ENCODE results near the gene STAB2. TPM values are rescaled to one million over a fixed set of nuclear protein-coding genes. Genes with fewer than 3 reads are reported as not detected.

The STAB2 gene
- total RNA-seq, 4 donors from 2014 or later, result 0.27 to 6.5 (median 1.2) TPM

DNA sequence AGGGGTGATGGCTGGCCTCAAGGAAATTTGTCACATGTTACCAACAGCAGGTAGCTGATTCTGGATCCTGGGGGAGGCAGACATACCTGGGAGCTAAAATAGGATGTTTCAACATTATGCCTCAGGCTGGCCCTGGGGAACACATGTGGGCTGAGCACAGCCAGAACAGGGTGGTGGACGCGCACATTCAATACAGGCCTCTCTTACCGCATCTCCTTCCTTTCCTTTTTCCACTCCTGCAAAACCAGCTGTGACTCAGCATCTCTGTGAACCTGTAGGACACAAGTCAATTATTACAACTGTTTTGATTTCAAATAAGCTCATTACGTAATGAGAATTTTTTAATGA lies 193.0 kb downstream of the STAB2 start:
- no peak for TF ChIP-seq POLR2A (IDR thresholded peaks at IDR 0.05)
- TF ChIP-seq, protein P1, sequence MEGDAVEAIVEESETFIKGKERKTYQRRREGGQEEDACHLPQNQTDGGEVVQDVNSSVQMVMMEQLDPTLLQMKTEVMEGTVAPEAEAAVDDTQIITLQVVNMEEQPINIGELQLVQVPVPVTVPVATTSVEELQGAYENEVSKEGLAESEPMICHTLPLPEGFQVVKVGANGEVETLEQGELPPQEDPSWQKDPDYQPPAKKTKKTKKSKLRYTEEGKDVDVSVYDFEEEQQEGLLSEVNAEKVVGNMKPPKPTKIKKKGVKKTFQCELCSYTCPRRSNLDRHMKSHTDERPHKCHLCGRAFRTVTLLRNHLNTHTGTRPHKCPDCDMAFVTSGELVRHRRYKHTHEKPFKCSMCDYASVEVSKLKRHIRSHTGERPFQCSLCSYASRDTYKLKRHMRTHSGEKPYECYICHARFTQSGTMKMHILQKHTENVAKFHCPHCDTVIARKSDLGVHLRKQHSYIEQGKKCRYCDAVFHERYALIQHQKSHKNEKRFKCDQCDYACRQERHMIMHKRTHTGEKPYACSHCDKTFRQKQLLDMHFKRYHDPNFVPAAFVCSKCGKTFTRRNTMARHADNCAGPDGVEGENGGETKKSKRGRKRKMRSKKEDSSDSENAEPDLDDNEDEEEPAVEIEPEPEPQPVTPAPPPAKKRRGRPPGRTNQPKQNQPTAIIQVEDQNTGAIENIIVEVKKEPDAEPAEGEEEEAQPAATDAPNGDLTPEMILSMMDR (IDR thresholded peaks at IDR 0.05), result no peak
- H3K36me3 ChIP-seq, result no peaks in the 10 kb centered on the region

DNA sequence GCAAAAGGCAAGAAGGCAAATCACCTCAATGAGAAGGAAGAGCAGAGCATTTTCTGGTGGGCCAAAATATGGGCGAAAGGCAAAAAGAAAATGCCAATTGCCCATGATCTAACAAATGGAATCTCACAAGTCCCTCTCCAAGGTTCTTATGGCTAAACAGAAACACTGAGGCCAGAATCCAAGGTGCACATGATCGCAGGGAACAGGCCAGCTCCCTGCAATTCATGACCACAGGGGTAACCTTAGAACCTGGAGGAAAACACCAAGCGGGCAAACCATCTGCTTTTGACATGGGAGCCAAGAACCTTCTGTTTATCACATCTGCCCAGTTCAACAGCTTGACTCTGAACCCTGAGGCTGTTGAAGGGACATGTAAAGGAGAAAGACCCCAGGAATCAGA lies 193.9 kb downstream of the STAB2 start:
- Histone ChIP-seq H3K9me3 (no peaks in the 10 kb centered on the region), H3K4me3 (replicated peaks in 1 of 3) (no peak overlapping the region), H3K4me1 (peaks cover 20 to 27% of the 10 kb centered on the region in 2 donors), H3K27ac (no peak overlapping the region), H3K36me3 (no peaks in the 10 kb centered on the region), H3K27me3 (no peaks in the 10 kb centered on the region)
- intact Hi-C loops (cut with DNase I), result no loop called here
- TF ChIP-seq POLR2A (IDR thresholded peaks at IDR 0.05), result no peak
- TF ChIP-seq, protein P1 (IDR thresholded peaks at IDR 0.05), result no peak
- WGBS, 2 donors, result 91 to 93% methylated on average over 3 of the region's 3 CpGs
- no peak for DNase-seq

More for the DNA sequence above, 193.0 kb downstream of the STAB2 start:
- no peak overlapping the region for H3K27ac ChIP-seq
- intact Hi-C loops (cut with DNase I), result no loop called here
- 96 to 98% methylated on average over 4 of the region's 4 CpGs for WGBS, 2 donors
- no peak overlapping the region for H3K4me3 ChIP-seq (replicated peaks in 1 of 3)
- H3K4me1 ChIP-seq, result peaks cover 20 to 27% of the 10 kb centered on the region in 2 donors
- peak in 1 of 2 donors; percentile 14 for DNase-seq
- no peaks in the 10 kb centered on the region for H3K9me3 ChIP-seq
- no peaks in the 10 kb centered on the region for H3K27me3 ChIP-seq

DNA sequence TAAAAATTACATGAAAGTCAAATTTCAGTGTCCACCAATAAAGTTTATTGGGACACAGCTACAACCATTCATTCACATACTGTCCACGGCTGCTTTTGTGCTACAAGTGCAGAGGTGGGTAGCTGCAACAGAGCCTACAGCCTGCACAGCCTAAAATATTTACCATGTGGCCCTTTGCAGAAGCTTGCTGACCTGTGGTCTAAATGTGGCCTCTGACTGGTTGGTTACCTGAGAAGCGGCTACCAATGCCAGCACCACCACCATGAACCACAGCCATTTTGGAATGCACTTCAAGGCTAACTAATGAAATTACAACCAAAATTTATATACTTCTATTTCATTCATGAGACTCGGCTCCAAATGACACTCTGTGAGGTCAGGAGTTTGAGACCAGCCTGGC lies 195.3 kb downstream of the STAB2 start:
- no peak for DNase-seq
- Histone ChIP-seq H3K36me3 (no peaks in the 10 kb centered on the region), H3K9me3 (no peaks in the 10 kb centered on the region), H3K27ac (no peak overlapping the region), H3K4me3 (replicated peaks in 1 of 3) (no peak overlapping the region), H3K27me3 (no peaks in the 10 kb centered on the region), H3K4me1 (peaks cover 20 to 27% of the 10 kb centered on the region in 2 donors)
- TF ChIP-seq, protein P1 (IDR thresholded peaks at IDR 0.05), result no peak
- no peak for TF ChIP-seq POLR2A (IDR thresholded peaks at IDR 0.05)
- 96 to 100% methylated on average over 3 of the region's 3 CpGs for WGBS, 2 donors
- intact Hi-C loops (cut with DNase I), result no loop called here

DNA sequence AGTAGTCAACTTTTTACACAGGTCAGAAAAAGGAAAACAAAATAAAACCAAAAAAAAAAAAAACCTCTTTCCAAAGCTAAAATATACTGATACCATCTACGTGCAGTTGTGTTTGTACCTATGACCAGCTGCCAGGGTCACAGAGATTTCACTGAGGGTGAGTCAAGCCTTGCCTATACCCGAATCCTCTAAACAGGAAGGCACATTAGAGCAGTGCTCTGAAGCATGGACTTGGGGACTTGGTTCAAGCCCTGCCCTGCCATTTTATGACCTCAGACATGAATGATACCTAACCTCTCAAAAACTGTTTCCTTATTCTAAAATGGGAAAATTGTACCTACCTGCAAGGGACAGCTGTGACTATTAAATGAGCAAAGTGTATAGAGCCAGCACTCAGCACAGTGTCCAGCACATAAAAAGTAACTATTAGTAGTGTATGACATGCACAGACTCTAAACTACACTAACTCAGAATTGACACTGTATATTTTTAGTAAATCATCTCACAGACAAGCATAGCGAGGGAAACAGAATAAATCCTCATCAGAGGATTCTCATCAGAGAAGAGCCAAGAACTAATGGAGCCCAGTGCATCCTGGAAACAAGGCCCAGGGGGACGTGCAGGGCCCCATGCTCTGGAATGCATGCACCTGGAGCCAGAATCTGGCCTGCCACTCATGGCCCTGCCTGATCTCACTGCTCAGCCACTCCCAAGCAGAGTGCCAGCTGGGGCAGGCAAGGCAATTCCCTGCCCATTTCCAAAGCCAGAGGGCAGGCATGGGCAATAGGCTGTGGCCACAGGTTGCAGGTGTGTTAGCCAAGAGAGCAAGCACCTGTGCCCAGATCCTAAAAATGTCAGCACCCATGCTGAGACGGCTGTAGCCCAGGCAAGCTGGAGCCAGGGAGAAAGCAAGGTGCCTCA lies 196.9 kb downstream of the STAB2 start:
- DNase-seq, result peak; percentile 49 to 55
- H3K9me3 ChIP-seq, result no peaks in the 10 kb centered on the region
- H3K27me3 ChIP-seq, result no peaks in the 10 kb centered on the region
- H3K36me3 ChIP-seq, result no peaks in the 10 kb centered on the region
- peaks cover 20 to 27% of the 10 kb centered on the region in 2 donors for H3K4me1 ChIP-seq
- TF ChIP-seq, protein P1 (IDR thresholded peaks at IDR 0.05), result peak in 1 of 6 experiments; percentile 35
- no peak for TF ChIP-seq POLR2A (IDR thresholded peaks at IDR 0.05)
- H3K27ac ChIP-seq, result no peak overlapping the region
- H3K4me3 ChIP-seq (replicated peaks in 1 of 3), result no peak overlapping the region
- intact Hi-C loops (cut with DNase I), result no loop called here
- WGBS, 2 donors, result 77 to 79% methylated on average over 5 of the region's 5 CpGs

Data from thyroid gland (tissue), 4 donors.